GM23338 (cell line): ENCODE data around the gene PPFIBP2. TPM values are rescaled to one million over a fixed set of nuclear protein-coding genes. Genes with fewer than 3 reads are reported as not detected.

Experiments
- ATAC-seq: fragments of 200-7000 bp; cut with Tn5 transposase; 3 replicates; pipeline ENCODE4 v1.9.1; 2020
- DNase-seq: peaks from one replicate; pipeline ENCODE4 v3.0.0-alpha.2; 2015; ENCODE audit warnings: low spot score
- H2AFZ ChIP-seq: fragments of 200-600 bp; sonication (generic); 2 replicates; pipeline ENCODE4 v1.8.0; 2016; ENCODE audit warnings: antibody characterized with exemption, mild to moderate bottlenecking, moderate library complexity
- H3F3A ChIP-seq: fragments of 200-600 bp; sonication (generic); replicated peaks from 2 replicates; pipeline ENCODE4 v1.8.0; 2017; ENCODE audit warnings: antibody characterized with exemption, mixed run types, low read depth
- H3K27ac ChIP-seq: fragments of 200-600 bp; sonication (generic); 2 replicates; pipeline ENCODE4 v1.6.1; 2016; ENCODE audit warnings: low read depth
- H3K27me3 ChIP-seq: fragments of 200-600 bp; sonication (generic); 2 replicates; pipeline ENCODE4 v1.8.0; 2016; ENCODE audit warnings: mild to moderate bottlenecking, mixed run types, moderate library complexity; ENCODE audit not compliant: insufficient read depth
- H3K36me3 ChIP-seq: fragments of 200-600 bp; sonication (generic); 2 replicates; pipeline ENCODE4 v1.8.0; 2016; ENCODE audit warnings: mild to moderate bottlenecking; ENCODE audit not compliant: insufficient read depth
- H3K4me1 ChIP-seq: fragments of 200-600 bp; sonication (generic); 2 replicates; pipeline ENCODE4 v1.8.0; 2016; ENCODE audit warnings: mild to moderate bottlenecking, moderate library complexity; ENCODE audit not compliant: insufficient read depth
- H3K4me2 ChIP-seq: fragments of 200-600 bp; sonication (generic); 2 replicates; pipeline ENCODE4 v1.7.1; 2017; ENCODE audit warnings: mixed run types
- H3K4me3 ChIP-seq: fragments of 200-600 bp; sonication (generic); 2 replicates; pipeline ENCODE4 v1.6.1; 2016; ENCODE audit warnings: mixed run types
- H3K79me2 ChIP-seq: fragments of 200-600 bp; sonication (generic); replicated peaks from 2 replicates; pipeline ENCODE4 v1.8.0; 2017; ENCODE audit warnings: mild to moderate bottlenecking; ENCODE audit not compliant: insufficient read depth
- H3K9me2 ChIP-seq: fragments of 200-600 bp; sonication (generic); 2 replicates; pipeline ENCODE4 v1.8.0; 2017; ENCODE audit not compliant: insufficient read depth
- H4K20me1 ChIP-seq: fragments of 200-600 bp; sonication (generic); replicated peaks from 2 replicates; pipeline ENCODE4 v1.8.0; 2017; ENCODE audit warnings: mild to moderate bottlenecking; ENCODE audit not compliant: insufficient read depth
- H3K27ac Mint-ChIP-seq: 2 replicates; pipeline ENCODE4 v1.8.0; 2020; ENCODE audit warnings: inconsistent platforms, mild to moderate bottlenecking, moderate library complexity, mixed read lengths
- H3K27me3 Mint-ChIP-seq: 3 replicates; pipeline ENCODE4 v1.8.0; 2022; ENCODE audit warnings: low read depth, mild to moderate bottlenecking, moderate library complexity, mixed read lengths, inconsistent platforms; ENCODE audit not compliant: insufficient read depth, poor library complexity
- H3K36me3 Mint-ChIP-seq: 3 replicates; pipeline ENCODE4 v1.8.0; 2021; ENCODE audit warnings: low read depth, mild to moderate bottlenecking, inconsistent platforms, moderate library complexity, mixed read lengths
- H3K4me1 Mint-ChIP-seq: 3 replicates; pipeline ENCODE4 v1.8.0; 2020; ENCODE audit warnings: mild to moderate bottlenecking, inconsistent platforms, mixed read lengths
- H3K4me3 Mint-ChIP-seq: 3 replicates; pipeline ENCODE4 v1.8.0; 2021; ENCODE audit warnings: moderate library complexity, mild to moderate bottlenecking, inconsistent platforms, mixed read lengths
- H3K9me3 Mint-ChIP-seq: 3 replicates; pipeline ENCODE4 v1.8.0; 2020; ENCODE audit warnings: moderate library complexity, mild to moderate bottlenecking, inconsistent platforms, mixed read lengths
- CREB1 ChIP-seq: fragments of 250-450 bp; sonication (Bioruptor Pico); IDR thresholded peaks from 2 replicates; pipeline ENCODE4 v1.5.0; 2020; ENCODE audit warnings: low read depth, mild to moderate bottlenecking, moderate library complexity
- CTCF ChIP-seq, 2 experiments: fragments of 200-600 bp in 1 of 2; sonication (generic) in 1 of 2; conservative IDR thresholded peaks; 2 replicates each; pipeline versions ENCODE4 v1.5.1 to v1.6.1; 2016 to 2017; ENCODE audit warnings: antibody characterized with exemption in 2 of 2, low read depth in 2 of 2, mild to moderate bottlenecking in 2 of 2, moderate library complexity in 1 of 2
- EZH2 ChIP-seq: fragments of 200-600 bp; sonication (generic); IDR thresholded peaks from one replicate; pipeline ENCODE4 v1.8.0; 2017; ENCODE audit warnings: antibody characterized with exemption, mild to moderate bottlenecking, low read depth; ENCODE audit not compliant: unreplicated experiment
- EZH2phosphoT487 ChIP-seq: fragments of 200-600 bp; sonication (generic); IDR thresholded peaks from one replicate; pipeline ENCODE4 v1.8.1; 2018; ENCODE audit warnings: antibody characterized with exemption; ENCODE audit not compliant: unreplicated experiment
- JUNB ChIP-seq: IDR thresholded peaks from one replicate; pipeline ENCODE4 v1.6.1; 2016; ENCODE audit warnings: antibody characterized with exemption; ENCODE audit not compliant: unreplicated experiment
- NANOG ChIP-seq: IDR thresholded peaks from 2 replicates; pipeline ENCODE4 v1.6.1; 2016; ENCODE audit warnings: antibody characterized with exemption, borderline replicate concordance
- POLR2AphosphoS5 ChIP-seq: IDR thresholded peaks from 2 replicates; pipeline ENCODE4 v1.6.1; 2016; ENCODE audit warnings: antibody characterized with exemption, low read depth
- REST ChIP-seq: IDR thresholded peaks from one replicate; pipeline ENCODE4 v1.6.1; 2018; ENCODE audit warnings: antibody characterized with exemption; ENCODE audit not compliant: unreplicated experiment
- STAT1 ChIP-seq: IDR thresholded peaks from one replicate; pipeline ENCODE4 v1.6.1; 2016; ENCODE audit warnings: antibody characterized with exemption; ENCODE audit not compliant: unreplicated experiment
- ZNF114 ChIP-seq: fragments of 250-450 bp; sonication (Bioruptor Pico); IDR thresholded peaks from 2 replicates; pipeline ENCODE4 v1.5.0; 2020; ENCODE audit warnings: mild to moderate bottlenecking, moderate library complexity
- ZNF331 ChIP-seq: fragments of 250-450 bp; sonication (Bioruptor Pico); IDR thresholded peaks from 2 replicates; pipeline ENCODE4 v1.5.0; 2020; ENCODE audit warnings: low read depth, mild to moderate bottlenecking, moderate library complexity
- ZNF462 ChIP-seq: fragments of 250-450 bp; sonication (Bioruptor Pico); IDR thresholded peaks from 2 replicates; pipeline ENCODE4 v1.5.0; 2020; ENCODE audit warnings: mild to moderate bottlenecking, moderate library complexity
- polyA plus RNA-seq: library from polyadenylated mRNA; unstranded; fragments of >200 nt; fragmentation: Nextera tagmentation; extraction: Ambion mirVana; gene quantifications from 2 replicates; pipeline ENCODE4 v1.2.1, GENCODE V29; 2016
- total RNA-seq: library from RNA; depleted of rRNA; stranded (reverse); fragments of >200 nt; shearing (Covaris generic); gene quantifications from 2 replicates; pipeline ENCODE4 v1.2.3, GENCODE V29; 2014

PPFIBP2 gene
- total and polyA plus RNA-seq, 2 experiments from 2014 or later, result 7.1 to 14.8 TPM

DNA sequence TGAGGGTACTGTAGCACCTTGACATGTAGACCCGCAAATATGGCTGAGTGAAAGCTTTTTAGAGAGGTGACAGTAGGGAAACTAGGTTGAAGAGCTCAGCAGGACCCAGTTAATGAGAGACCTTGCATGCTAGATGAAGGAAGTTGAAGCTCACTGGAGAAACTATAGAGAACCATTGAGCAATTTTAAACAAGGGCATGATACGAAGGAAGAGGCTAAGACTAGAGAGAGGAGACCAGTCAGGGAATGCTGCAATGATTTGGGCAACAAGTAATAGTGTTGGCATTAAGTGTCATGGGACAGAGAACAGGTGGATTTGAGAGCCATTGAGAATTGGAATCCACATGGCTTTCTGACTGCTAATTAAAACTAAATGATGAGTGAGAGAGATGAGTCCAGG lies 24.4 kb upstream of the PPFIBP2 start:
- H3K27me3 ChIP-seq, result no peaks in the 10 kb centered on the region
- ATAC-seq (no peak), DNase-seq (no peak)
- H4K20me1 ChIP-seq, result no peaks in the 10 kb centered on the region
- no peaks in the 10 kb centered on the region for H3K36me3 Mint-ChIP-seq
- H3K9me3 Mint-ChIP-seq, result no peaks in the 10 kb centered on the region
- H3K27ac Mint-ChIP-seq, result no peak overlapping the region
- peaks cover 4% of the 10 kb centered on the region for H3K27me3 Mint-ChIP-seq
- peaks cover 39% of the 10 kb centered on the region for H3K4me1 Mint-ChIP-seq
- H3K9me2 ChIP-seq, result peaks cover 14% of the 10 kb centered on the region
- no peak overlapping the region for H3K27ac ChIP-seq
- no peak overlapping the region for H2AFZ ChIP-seq
- H3K79me2 ChIP-seq, result no peaks in the 10 kb centered on the region
- no peak overlapping the region for H3K4me3 Mint-ChIP-seq
- no peaks in the 10 kb centered on the region for H3K36me3 ChIP-seq
- H3K4me1 ChIP-seq, result peaks cover 15% of the 10 kb centered on the region
- H3K4me3 ChIP-seq, result no peak overlapping the region
- TF ChIP-seq ZNF114 (CRISPR knock-in tag) (no peak), POLR2AphosphoS5 (no peak), EZH2phosphoT487 (no peak), REST (no peak), CTCF (conservative IDR thresholded peaks at IDR 0.05; ENCODE audit: low read depth in 2 of 2) (no peak)
- no peak overlapping the region for H3K4me2 ChIP-seq
- H3F3A ChIP-seq, result no peaks in the 10 kb centered on the region

DNA sequence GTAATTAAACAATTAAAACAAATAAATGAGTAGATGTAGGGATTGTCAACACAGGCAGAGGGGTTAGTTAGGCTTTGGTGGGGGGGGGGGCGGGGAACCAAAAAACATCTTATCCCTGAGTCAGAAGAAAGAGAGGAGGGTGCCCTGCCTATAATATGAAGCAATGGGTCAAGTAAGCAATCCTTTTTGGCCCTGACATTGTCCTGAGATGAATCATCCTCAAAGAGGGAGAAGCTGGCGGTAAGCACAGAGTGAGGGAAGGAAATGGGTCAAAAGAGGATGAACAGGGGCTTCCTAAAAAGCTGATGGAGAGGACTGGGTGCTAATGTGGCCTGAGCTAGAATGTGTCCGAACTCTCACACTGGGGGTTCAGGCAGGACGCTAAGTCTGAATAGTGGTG lies 23.7 kb upstream of the PPFIBP2 start:
- no peak overlapping the region for H2AFZ ChIP-seq
- Mint-ChIP-seq H3K27me3 (peaks cover 2% of the 10 kb centered on the region), H3K9me3 (no peaks in the 10 kb centered on the region), H3K4me3 (no peak overlapping the region), H3K36me3 (no peaks in the 10 kb centered on the region), H3K27ac (no peak overlapping the region), H3K4me1 (peaks cover 33% of the 10 kb centered on the region)
- H3K9me2 ChIP-seq, result peaks cover 14% of the 10 kb centered on the region
- H3K4me1 ChIP-seq, result peaks cover 10% of the 10 kb centered on the region
- H3K79me2 ChIP-seq, result no peaks in the 10 kb centered on the region
- H4K20me1 ChIP-seq, result no peaks in the 10 kb centered on the region
- H3F3A ChIP-seq, result no peaks in the 10 kb centered on the region
- no peaks in the 10 kb centered on the region for H3K27me3 ChIP-seq
- no peak overlapping the region for H3K27ac ChIP-seq
- H3K4me3 ChIP-seq, result no peak overlapping the region
- no peaks in the 10 kb centered on the region for H3K36me3 ChIP-seq
- DNase-seq (no peak), ATAC-seq (no peak)
- no peak overlapping the region for H3K4me2 ChIP-seq
- no peak for TF ChIP-seq CREB1 (CRISPR knock-in tag)
- TF ChIP-seq NANOG, result no peak
- TF ChIP-seq ZNF114 (CRISPR knock-in tag), result no peak
- no peak for TF ChIP-seq JUNB
- TF ChIP-seq ZNF462 (CRISPR knock-in tag), result no peak
- no peak for TF ChIP-seq STAT1
- TF ChIP-seq POLR2AphosphoS5, result no peak
- TF ChIP-seq EZH2, result no peak
- no peak for TF ChIP-seq ZNF331 (CRISPR knock-in tag)
